ENCODE data around the gene DEFB132. TPM values are rescaled to one million over a fixed set of nuclear protein-coding genes. Genes with fewer than 3 reads are reported as not detected.

The DEFB132 gene
- total and polyA plus RNA-seq, 2 of the 4 experiments (the other 2 are of a cell fraction), result not detected

- H2AFZ ChIP-seq (replicated peaks; ENCODE audit: low read length, poor library complexity), result no peak overlapping the region
- H2BK15ac ChIP-seq (ENCODE audit: low read depth, low read length), result no peak overlapping the region
- no peak overlapping the region for H2BK120ac ChIP-seq (ENCODE audit: low read depth, low read length)
- in situ Hi-C loops (cut with MboI; ENCODE audit: low sequenced_read_pairs), result no loop called here
- no peaks in the 10 kb centered on the region for H4K20me1 ChIP-seq (ENCODE audit: insufficient read depth, low read length)
- no peak overlapping the region for H3K14ac ChIP-seq (replicated peaks; ENCODE audit: low read depth, low read length)
- no peak overlapping the region for H3K23ac ChIP-seq (ENCODE audit: low read depth, low read length)
- ChIA-PET POLR2A (ENCODE audit: unreplicated experiment) (no interaction called here), CTCF (interaction anchor here (0.6 kb wide), 1 partner anchor 310 kb away, joined by 6 read pairs; no protein-coding TSS in a partner anchor)
- intact Hi-C loops (cut with micrococcal nuclease), result no loop called here
- H3K9me3 ChIP-seq (ENCODE audit: control insufficient read depth, insufficient read depth, low read length), result no peaks in the 10 kb centered on the region
- H2AK5ac ChIP-seq (ENCODE audit: low read depth, low read length), result no peak overlapping the region
- H3K9me1 ChIP-seq (ENCODE audit: insufficient read depth, low read length), result no peaks in the 10 kb centered on the region
- WGBS, 2 experiments (ENCODE audit: extremely low coverage in 2 of 2, insufficient read length in 1 of 2), result no CpG with 5 or more reads among the region's 3 CpGs
- no peak overlapping the region for H2AK9ac ChIP-seq (replicated peaks; ENCODE audit: low read depth, low read length, poor library complexity)
- no peak overlapping the region for H3K4me2 ChIP-seq (ENCODE audit: low read depth, low read length)
- H2BK5ac ChIP-seq (ENCODE audit: low read depth, low read length, poor library complexity, severe bottlenecking), result no peak overlapping the region
- no peak overlapping the region for H3K27ac ChIP-seq (ENCODE audit: insufficient read depth, low read length)
- DNase-seq (no peak), ATAC-seq (ENCODE audit: low read depth) (no peak)
- H3K79me1 ChIP-seq (ENCODE audit: low read depth in 1 of 2, low read length in 2 of 2), result no peaks in the 10 kb centered on the region
- TF ChIP-seq FOS (IDR thresholded peaks at IDR 0.05; ENCODE audit: low read depth, low read length), result no peak
- no peak for TF ChIP-seq CHD1 (IDR thresholded peaks at IDR 0.05; ENCODE audit: low read depth, low read length)
- TF ChIP-seq CEBPB (IDR thresholded peaks at IDR 0.05; ENCODE audit: low read depth, low read length), result no peak
- TF ChIP-seq POLR2A (IDR thresholded peaks at IDR 0.05; ENCODE audit: low read depth, low read length), result no peak
- no peak for TF ChIP-seq MXI1 (IDR thresholded peaks at IDR 0.05; ENCODE audit: borderline replicate concordance, low read depth, low read length)
- no peaks in the 10 kb centered on the region for H3K4me1 ChIP-seq (ENCODE audit: control insufficient read depth, insufficient read depth, low read length)
- no TSS peak for BruUV-seq (replicated peaks)
- dilution Hi-C loops (cut with HindIII; ENCODE audit: low sequenced_read_pairs, unreplicated experiment), result no loop called here
- H2BK20ac ChIP-seq (ENCODE audit: low read depth, low read length), result no peak overlapping the region
- peaks cover 3% of the 10 kb centered on the region for H3K27me3 ChIP-seq (ENCODE audit: control insufficient read depth, insufficient read depth, low read length)
- H3K18ac ChIP-seq (ENCODE audit: low read depth, low read length), result no peak overlapping the region
- H3K36me3 ChIP-seq (ENCODE audit: control insufficient read depth, insufficient read depth, low read length), result no peaks in the 10 kb centered on the region
- no peak overlapping the region for H3K4me3 ChIP-seq (ENCODE audit: insufficient read depth, low read depth, low read length)
- no peak overlapping the region for H4K91ac ChIP-seq (ENCODE audit: insufficient read depth, low read depth, low read length)
- no peak overlapping the region for H3K56ac ChIP-seq (ENCODE audit: extremely low read depth, insufficient read depth, low read length)
- no peak overlapping the region for H3K9ac ChIP-seq (ENCODE audit: low read depth, low read length)
- H4K8ac ChIP-seq (ENCODE audit: low read depth in 2 of 2, low read length in 2 of 2), result no peak overlapping the region
- no peak overlapping the region for H4K5ac ChIP-seq (ENCODE audit: low read depth, low read length)
- H3K4ac ChIP-seq (ENCODE audit: low read depth, low read length), result no peak overlapping the region
Measured at GRCh38 chr20:227439-228105, 30.0 kb upstream of the DEFB132 start.
